Mesenteric fat pad (tissue), 1 donor: ENCODE measurements around the gene DOCK1. TPM values are rescaled to one million over a fixed set of nuclear protein-coding genes. Genes with fewer than 3 reads are reported as not detected.

Experiments used
- DNase-seq: peaks from one replicate; pipeline ENCODE4 v3.0.0-alpha.2; 2020; ENCODE audit warnings: low spot score
- total RNA-seq: library from RNA; stranded (reverse); fragmentation: NEBNext Ultra II Directional; extraction: Animal tissue kit (Norgen Biotek cat#: 25700); gene quantifications from one replicate; pipeline ENCODE4 v1.2.1, GENCODE V29; 2021
- donor health status: DM: yes; HTN: yes; CAD: no.

Gene DOCK1
- total RNA-seq, 1 donor from 2014 or later, result 46.0 TPM

- DNase-seq, result no peak
These were observed 97.9 kb downstream of the DOCK1 start for GRCh38 chr10:127003032-127003685.

DNA sequence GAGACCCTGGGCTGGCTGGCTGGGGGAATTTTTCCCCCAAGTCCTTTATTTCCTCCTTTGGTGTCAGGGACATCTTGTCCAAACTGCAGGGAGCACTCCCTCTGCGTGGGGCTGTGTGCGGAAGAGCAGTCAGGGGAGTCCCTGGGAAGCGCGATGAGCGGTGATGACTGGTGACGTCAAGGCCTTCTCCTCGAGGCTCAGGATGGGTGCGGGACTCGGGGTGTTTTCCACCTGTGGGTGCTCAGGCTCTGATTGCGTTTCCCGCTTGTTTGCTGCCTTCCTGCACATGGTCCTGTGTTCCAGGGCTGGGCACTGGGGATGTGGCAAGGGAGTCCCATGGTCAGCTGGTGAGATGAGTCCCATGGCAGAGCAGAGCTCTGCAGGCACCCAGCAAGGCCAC, 101.2 kb downstream of the DOCK1 start:
- DNase-seq, result no peak

- no peak for DNase-seq
These were observed 104.1 kb downstream of the DOCK1 start for GRCh38 chr10:127009366-127009765.

DNA sequence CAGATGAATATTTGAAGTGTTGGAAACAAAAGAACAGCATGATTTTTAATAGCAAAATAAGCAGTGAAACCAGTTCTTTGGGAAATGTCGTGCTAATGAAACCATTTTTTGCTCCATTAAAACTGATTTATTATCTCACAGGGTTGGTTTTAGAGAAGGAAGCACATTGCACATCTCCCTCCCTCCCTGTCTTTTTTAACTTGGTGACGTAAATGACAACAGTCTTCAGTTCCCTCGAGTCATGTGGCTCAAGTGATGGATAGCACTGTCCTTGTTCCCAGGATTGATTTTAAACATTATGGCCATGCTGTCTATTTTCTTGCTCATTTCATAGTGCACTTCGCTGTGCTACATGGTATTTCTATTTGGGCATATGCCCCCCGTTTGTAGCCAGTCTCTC, 105.9 kb downstream of the DOCK1 start:
- no peak for DNase-seq

- DNase-seq, result no peak
These were observed 107.0 kb downstream of the DOCK1 start for GRCh38 chr10:127012071-127012768.

DNA sequence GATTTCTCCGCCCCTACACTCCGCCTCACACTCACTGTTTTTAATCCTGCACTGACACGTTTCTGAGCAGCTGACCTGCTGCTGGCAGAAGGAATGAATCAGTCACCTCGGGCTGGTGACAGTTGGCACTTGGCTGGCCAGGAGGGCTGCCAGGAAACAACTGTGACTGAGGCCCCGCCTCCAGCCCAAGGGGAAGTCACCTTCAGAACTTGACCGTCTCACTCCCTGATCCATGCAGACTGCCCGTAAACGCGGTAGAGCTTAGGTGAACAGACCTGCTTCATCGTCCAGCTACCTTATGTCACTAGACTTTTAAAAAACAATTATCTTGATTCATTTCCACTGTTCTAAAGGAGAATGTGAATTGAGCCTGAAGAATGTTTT, 107.5 kb downstream of the DOCK1 start:
- DNase-seq, result no peak

DNA sequence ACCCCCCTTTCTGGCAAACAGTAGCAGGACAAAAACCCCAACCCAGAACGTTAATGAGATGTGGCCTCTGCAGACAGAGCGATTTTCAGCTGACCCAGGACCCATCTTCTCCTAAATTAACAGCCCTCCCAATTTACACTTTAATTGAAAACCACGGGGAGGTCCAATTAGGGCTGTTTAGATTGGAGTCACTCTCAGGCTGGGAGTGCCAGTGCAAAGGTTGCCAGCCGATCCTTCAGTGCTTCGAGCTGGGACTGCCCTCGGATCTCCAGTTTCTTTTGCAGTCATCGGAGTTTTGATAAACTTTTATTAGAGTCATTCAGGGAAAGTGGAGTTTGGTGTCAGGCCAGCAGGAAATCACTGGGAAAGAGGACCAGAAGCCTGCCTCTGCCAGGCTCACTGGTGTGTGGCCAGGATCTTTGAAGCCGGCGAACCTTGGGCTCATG, 108.0 kb downstream of the DOCK1 start:
- DNase-seq, result no peak

GRCh38 chr10:127013691-127014473, 108.7 kb downstream of the DOCK1 start:
- no peak for DNase-seq

DNA sequence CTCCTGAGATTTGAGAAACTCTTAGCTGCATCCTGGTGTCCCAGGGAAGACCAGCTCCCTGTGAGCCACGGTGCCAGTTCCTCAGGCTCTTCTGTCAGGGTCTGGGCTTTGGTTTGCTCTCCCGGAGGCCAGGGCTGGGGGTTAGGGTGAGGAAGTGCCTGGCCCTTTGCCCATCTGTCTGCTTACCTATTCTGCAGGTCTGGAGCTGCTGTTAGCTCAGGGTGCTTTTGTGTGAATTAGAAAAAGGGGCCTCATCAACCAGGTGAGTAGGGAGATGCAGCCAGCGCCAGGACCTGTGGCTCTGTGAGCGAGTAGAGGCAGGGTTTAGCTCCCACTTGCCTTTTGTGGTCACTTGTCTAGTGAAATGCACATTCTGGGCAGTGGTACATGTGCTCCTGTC, 109.4 kb downstream of the DOCK1 start:
- no peak for DNase-seq

- DNase-seq, result no peak
These were observed 110.1 kb downstream of the DOCK1 start for GRCh38 chr10:127015373-127015772.

- DNase-seq, result no peak
These were observed 111.1 kb downstream of the DOCK1 start for GRCh38 chr10:127016331-127016730.

- DNase-seq, result peak; percentile 59
These were observed 112.5 kb downstream of the DOCK1 start for GRCh38 chr10:127017541-127018297.

- DNase-seq, result peak; percentile 62
These were observed 113.0 kb downstream of the DOCK1 start for GRCh38 chr10:127018298-127018650.

GRCh38 chr10:127018766-127019165, 113.5 kb downstream of the DOCK1 start:
- DNase-seq, result peak; percentile 79

DNA sequence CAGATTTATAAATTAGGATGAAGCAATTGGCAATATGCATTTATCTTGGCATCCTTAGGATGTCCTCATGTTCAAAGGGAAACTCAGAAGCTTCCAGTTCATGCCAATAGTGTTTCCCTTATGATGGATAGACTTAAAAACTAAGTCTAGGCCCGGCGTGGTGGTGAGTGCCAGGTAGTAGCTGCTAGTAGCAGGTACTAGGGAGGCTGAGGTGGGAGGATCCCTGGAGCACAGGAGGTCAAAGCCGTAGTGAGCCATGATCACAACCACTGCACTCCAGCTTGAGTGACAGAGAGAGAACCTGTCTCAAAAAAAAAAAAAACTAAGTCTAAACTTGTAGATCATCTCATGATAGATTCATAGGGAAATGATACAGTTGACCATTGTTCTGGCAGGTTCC, 115.0 kb downstream of the DOCK1 start:
- no peak for DNase-seq

DNA sequence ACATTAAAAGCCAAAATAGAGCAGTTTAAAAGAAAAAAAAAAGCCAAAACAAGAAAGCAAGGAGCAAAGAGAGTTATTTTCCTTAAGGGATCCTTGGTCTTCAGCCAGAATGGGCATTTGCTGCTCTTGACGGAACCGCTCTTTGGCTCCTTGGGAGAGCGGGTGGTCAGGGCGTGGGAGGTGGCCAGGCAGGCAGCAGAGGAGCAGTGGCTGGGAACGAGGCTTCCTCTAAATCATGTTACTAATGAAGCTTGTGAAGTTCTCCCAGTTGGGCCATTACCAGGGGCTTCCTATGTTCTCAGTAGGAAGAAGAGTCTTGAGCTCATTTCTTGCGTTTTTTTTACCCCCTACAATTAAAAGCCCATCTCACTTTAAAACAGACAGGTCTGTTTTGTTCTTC, 116.6 kb downstream of the DOCK1 start:
- peak; percentile 65 for DNase-seq

DNA sequence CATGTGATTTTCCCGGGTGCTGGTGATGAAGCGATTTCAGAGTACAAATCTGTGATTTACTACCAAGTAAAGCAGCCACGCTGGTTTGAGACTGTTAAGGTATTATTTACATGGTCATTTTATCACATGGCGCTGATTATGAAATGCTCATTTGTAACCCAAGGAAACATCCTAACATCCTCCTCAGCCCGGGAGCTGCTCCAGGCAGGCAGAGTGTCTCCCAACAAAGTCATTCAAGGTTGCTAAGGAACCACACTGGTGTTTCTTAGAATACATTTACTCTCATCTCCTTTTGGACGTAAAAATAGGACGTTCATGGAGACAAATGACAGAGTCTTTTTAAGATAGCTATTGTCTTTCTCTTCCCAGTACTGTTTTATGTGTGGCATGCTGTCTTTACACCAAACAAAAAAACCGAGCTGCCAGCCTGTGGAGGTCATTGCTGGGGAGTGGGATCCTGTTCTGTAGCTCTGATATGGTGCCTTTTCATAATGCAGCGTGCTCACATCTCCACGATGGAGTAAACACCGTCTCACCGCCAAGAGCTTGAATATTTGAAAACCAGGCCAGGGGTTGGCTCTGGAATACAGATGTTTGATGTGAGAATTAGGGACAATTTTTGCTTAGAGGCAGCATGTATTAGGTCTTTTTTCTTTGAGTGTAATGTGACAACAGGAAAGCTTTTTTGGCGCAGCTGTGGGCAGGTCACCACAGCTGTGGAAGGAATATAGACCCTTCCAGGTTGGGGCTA, 119.6 kb downstream of the DOCK1 start:
- no peak for DNase-seq

- DNase-seq, result peak; percentile 86
These were observed 122.6 kb downstream of the DOCK1 start for GRCh38 chr10:127027786-127028185.

GRCh38 chr10:127028556-127028955, 123.3 kb downstream of the DOCK1 start:
- peak; percentile 68 for DNase-seq

GRCh38 chr10:127029061-127029460, 123.8 kb downstream of the DOCK1 start:
- peak; percentile 76 for DNase-seq
